Fibroblast of skin of back (primary cell): ENCODE data around the gene SELENOV. TPM values are rescaled to one million over a fixed set of nuclear protein-coding genes. Genes with fewer than 3 reads are reported as not detected.
A peak's percentile ranks its signal among the peaks of the same experiment; 100 is the strongest.
"Not testable (repeated sequence)": the region's sequence is repeated elsewhere in the genome, so short reads cannot be mapped to it uniquely, and the experiment has no call there.

ENCODE experiments used
- DNase-seq: peaks from one replicate; pipeline ENCODE4 v3.0.0-alpha.2; 2013
- polyA plus RNA-seq, 2 experiments: library from polyadenylated mRNA; unstranded; fragments of 120-200 nt; gene quantifications; one replicate each; pipeline ENCODE4 v1.2.1, GENCODE V29; 2013; ENCODE audit not compliant: insufficient read length in 2 of 2

The SELENOV gene
- polyA plus RNA-seq (2013, experiment 1 of 2; ENCODE audit: insufficient read length): not detected
- not detected for polyA plus RNA-seq (2013, experiment 2 of 2; ENCODE audit: insufficient read length)

GRCh38 chr19:39514840-39515550 is at the start of gene SELENOV:
Gene SELENOV (plus strand): TSS chr19:39515139. CDS start chr19:39515213, 74 bp downstream.
- no peak for DNase-seq

- no peak for DNase-seq
These were observed 48.8 kb upstream of the SELENOV start for GRCh38 chr19:39465956-39466747.

- DNase-seq: no peak
These were observed 47.0 kb upstream of the SELENOV start for GRCh38 chr19:39467941-39468340.

- no peak for DNase-seq
These were observed 45.9 kb upstream of the SELENOV start for GRCh38 chr19:39469036-39469435.

GRCh38 chr19:39469567-39469966 is 45.4 kb upstream of the SELENOV start:
- DNase-seq: no peak

GRCh38 chr19:39470724-39471339 is 44.1 kb upstream of the SELENOV start:
- DNase-seq: no peak

GRCh38 chr19:39471756-39472536 is 43.0 kb upstream of the SELENOV start:
- DNase-seq: no peak

GRCh38 chr19:39472746-39473442 is 42.0 kb upstream of the SELENOV start:
- DNase-seq: no peak

GRCh38 chr19:39473443-39473960 is 41.4 kb upstream of the SELENOV start:
- no peak for DNase-seq

GRCh38 chr19:39474139-39474620 is 40.8 kb upstream of the SELENOV start:
- peak; percentile 26 for DNase-seq

GRCh38 chr19:39475748-39476147 is 39.2 kb upstream of the SELENOV start:
- DNase-seq: no peak

GRCh38 chr19:39479319-39479801 is 35.6 kb upstream of the SELENOV start:
- DNase-seq: not testable (repeated sequence)

GRCh38 chr19:39479916-39480315 is 35.0 kb upstream of the SELENOV start:
- DNase-seq: no peak

- peak; percentile 95 for DNase-seq
These were observed 34.4 kb upstream of the SELENOV start, which contains the start of gene TIMM50 for GRCh38 chr19:39480337-39481228. Gene TIMM50 (plus strand): TSS chr19:39480838. CDS start chr19:39480854, 16 bp downstream.

GRCh38 chr19:39481229-39481545 is 33.8 kb upstream of the SELENOV start:
- DNase-seq: no peak

GRCh38 chr19:39481676-39482075 is 33.3 kb upstream of the SELENOV start:
- no peak for DNase-seq

GRCh38 chr19:39483141-39483540 is 31.8 kb upstream of the SELENOV start:
- no peak for DNase-seq

- no peak for DNase-seq
These were observed 25.2 kb upstream of the SELENOV start for GRCh38 chr19:39489756-39490155.

- DNase-seq: no peak
These were observed 22.7 kb upstream of the SELENOV start for GRCh38 chr19:39492225-39492624.

- no peak for DNase-seq
These were observed 22.2 kb upstream of the SELENOV start for GRCh38 chr19:39492788-39493187.
